ENCODE measurements around the gene ARHGEF40. TPM values are rescaled to one million over a fixed set of nuclear protein-coding genes. Genes with fewer than 3 reads are reported as not detected.

ARHGEF40 gene
- total RNA-seq, 1 experiment from 2014 or later: 63.9 TPM

GRCh38 chr14:21101802-21102413, 31.8 kb downstream of the ARHGEF40 start:
- no peak for DNase-seq
- no peak overlapping the region for H3K4me3 ChIP-seq (ENCODE audit: insufficient read depth, low read depth, low read length)
- no peaks in the 10 kb centered on the region for H3K27me3 ChIP-seq (ENCODE audit: control insufficient read depth, insufficient read depth, low read length)
- no peaks in the 10 kb centered on the region for H3K36me3 ChIP-seq (replicated peaks; ENCODE audit: control insufficient read depth, insufficient read depth, low read length)

DNA sequence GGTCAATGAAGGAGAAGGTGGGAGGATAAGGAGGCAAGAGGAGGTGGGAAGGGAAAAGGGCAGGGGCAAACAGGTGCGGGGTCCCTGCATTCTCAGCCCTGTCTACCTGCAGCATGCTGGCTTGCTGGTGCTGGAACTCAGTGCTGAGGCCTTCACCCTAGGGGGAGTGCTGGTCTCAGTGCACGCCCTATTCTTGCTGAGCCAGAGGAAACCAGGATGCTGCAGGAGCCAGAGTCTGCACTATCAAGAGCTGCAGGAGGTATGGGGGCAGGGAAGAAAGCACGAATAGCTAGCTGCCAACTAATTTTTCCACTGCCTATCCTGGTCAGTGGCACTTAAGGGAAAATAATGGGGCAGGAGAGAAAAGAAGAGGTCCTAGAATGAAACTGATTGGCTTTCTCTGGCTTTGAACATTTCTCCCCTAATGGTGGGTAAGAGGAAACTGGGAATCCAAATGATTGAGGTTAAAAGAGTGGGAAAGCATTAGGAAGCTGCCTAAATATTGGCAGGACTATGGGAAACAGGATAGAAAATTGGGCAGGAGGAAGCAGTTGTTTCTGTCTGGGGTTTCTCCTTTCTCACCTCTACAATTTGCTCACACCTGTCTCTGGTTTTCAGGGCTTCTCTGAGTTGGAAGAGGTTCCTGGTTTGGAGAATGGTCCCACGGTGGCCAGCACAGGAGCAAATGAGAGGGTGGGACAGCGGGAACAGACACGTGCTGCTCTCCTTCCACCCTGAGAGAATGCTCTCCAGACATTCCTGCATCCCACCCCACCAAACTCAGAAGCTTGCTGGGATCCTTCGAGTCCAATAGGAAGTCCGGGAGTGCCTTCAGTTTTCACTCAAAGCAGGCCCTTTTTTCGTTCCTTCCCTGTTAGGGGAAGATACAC, 32.7 kb downstream of the ARHGEF40 start:
- peak overlapping the region; percentile 64 for H3K4me3 ChIP-seq (ENCODE audit: insufficient read depth, low read depth, low read length)
- DNase-seq: peak; percentile 52
- H3K27me3 ChIP-seq (ENCODE audit: control insufficient read depth, insufficient read depth, low read length): no peaks in the 10 kb centered on the region
- no peaks in the 10 kb centered on the region for H3K36me3 ChIP-seq (replicated peaks; ENCODE audit: control insufficient read depth, insufficient read depth, low read length)

DNA sequence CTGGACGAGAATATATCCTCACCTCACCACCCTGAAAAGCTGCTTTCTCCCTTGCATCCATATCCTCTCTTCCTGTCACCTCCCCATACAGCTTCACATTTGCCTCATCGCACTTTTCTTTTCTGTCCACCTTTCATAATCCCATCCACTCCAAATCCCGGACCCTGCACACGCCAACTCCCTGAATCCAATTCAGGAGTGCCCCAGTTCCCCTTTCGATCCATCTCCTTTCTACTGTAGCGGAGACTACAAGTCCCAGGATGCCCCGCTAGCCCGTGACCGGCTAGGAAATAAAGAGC, 33.3 kb downstream of the ARHGEF40 start:
- DNase-seq: peak; percentile 22
- Histone ChIP-seq H3K27me3 (ENCODE audit: control insufficient read depth, insufficient read depth, low read length) (no peaks in the 10 kb centered on the region), H3K36me3 (replicated peaks; ENCODE audit: control insufficient read depth, insufficient read depth, low read length) (no peaks in the 10 kb centered on the region), H3K4me3 (ENCODE audit: insufficient read depth, low read depth, low read length) (peak overlapping the region; percentile 64)

GRCh38 chr14:21103710-21104447, 33.8 kb downstream of the ARHGEF40 start:
- Histone ChIP-seq H3K36me3 (replicated peaks; ENCODE audit: control insufficient read depth, insufficient read depth, low read length) (no peaks in the 10 kb centered on the region), H3K27me3 (ENCODE audit: control insufficient read depth, insufficient read depth, low read length) (no peaks in the 10 kb centered on the region), H3K4me3 (ENCODE audit: insufficient read depth, low read depth, low read length) (peak overlapping the region; percentile 64)
- peak; percentile 94 for DNase-seq

DNA sequence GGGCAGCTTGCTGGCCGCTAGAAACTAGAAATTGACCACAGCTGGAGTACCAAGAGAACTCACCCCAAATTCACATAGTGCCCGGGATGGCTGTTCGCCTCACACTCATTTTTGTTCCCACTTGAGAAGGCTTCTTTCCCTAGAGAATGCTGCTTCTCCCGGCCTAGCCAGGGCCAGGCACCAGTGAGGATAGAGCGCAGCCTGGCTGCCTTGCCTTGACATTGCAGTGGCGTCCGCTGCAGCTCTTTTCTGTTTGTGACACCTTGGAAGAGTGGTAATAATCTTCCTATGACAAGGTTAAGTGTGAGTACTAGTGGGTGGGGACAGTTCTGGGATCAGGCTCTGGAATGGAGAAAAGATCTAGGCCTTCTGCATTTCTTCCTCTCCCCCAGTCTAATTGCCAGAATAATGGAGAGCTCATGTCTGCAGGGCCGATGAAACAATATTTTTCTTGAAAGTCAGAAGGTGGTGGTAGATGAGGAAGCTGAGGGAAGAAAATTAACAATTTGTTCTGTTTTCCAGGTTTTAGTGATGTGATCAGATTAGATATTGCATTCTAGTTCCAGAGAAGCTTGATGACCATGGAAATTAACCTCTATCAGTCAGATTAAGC, 34.5 kb downstream of the ARHGEF40 start:
- H3K36me3 ChIP-seq (replicated peaks; ENCODE audit: control insufficient read depth, insufficient read depth, low read length): no peaks in the 10 kb centered on the region
- peak; percentile 76 for DNase-seq
- H3K27me3 ChIP-seq (ENCODE audit: control insufficient read depth, insufficient read depth, low read length): no peaks in the 10 kb centered on the region
- peak overlapping the region; percentile 64 for H3K4me3 ChIP-seq (ENCODE audit: insufficient read depth, low read depth, low read length)

GRCh38 chr14:21105095-21105494, 35.0 kb downstream of the ARHGEF40 start:
- no peaks in the 10 kb centered on the region for H3K27me3 ChIP-seq (ENCODE audit: control insufficient read depth, insufficient read depth, low read length)
- H3K4me3 ChIP-seq (ENCODE audit: insufficient read depth, low read depth, low read length): no peak overlapping the region; the same call in 1 of the 2 replicates
- no peaks in the 10 kb centered on the region for H3K36me3 ChIP-seq (replicated peaks; ENCODE audit: control insufficient read depth, insufficient read depth, low read length)
- no peak for DNase-seq

DNA sequence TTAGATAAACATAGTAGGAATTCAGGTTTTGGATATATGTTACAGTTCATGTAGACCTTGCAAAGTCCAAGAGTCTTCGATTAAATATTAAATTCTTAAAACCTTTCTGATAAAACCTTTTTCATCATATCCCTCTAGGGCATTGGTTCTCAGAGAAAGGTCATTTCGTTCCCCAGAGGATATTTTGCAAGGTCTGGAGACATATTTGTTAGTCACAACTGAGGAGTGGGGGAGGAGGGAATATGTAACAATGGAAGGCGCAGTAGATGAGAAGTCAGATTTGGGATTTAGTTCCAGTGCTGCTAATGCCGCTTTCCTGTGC, 36.0 kb downstream of the ARHGEF40 start:
- Histone ChIP-seq H3K4me3 (ENCODE audit: insufficient read depth, low read depth, low read length) (no peak overlapping the region), H3K27me3 (ENCODE audit: control insufficient read depth, insufficient read depth, low read length) (no peaks in the 10 kb centered on the region), H3K36me3 (replicated peaks; ENCODE audit: control insufficient read depth, insufficient read depth, low read length) (no peaks in the 10 kb centered on the region)
- DNase-seq: no peak

DNA sequence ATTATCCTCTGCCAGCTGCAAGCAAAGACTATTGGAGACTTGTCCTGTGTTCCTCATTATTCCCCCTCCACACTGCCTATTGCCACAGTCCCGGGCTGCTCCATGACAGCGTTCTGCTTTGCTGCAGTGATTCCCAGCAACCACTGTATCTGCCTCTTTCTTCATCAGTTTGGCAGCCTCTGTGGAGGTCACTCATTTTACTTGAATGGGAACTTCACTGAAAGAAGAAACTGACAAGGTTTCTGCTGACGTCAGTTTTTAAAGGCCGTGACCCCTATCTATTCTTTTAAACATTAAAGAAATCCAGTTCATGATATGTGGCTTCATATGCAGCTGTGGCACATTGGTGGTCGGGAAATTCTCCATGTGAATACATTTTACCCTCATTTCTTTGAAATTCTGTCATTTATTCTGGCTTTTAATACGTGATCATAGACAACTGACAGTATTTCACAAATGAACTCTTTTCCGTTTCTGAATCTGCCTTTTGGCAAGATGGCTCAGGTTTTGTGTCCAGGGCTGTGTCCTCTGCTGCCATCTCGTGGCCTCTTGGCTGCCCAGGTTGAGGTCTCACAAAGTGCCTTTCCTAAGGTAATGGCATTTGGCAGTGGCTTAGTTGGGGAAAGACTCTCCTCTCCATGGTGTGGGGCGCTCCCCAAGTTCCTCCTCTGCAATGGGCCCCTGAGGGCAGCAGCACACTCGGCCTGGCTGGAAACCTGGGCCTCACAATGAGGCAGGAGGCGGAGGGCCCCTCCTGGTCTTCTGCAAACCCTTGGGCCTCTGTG, 36.6 kb downstream of the ARHGEF40 start:
- peak; percentile 81 for DNase-seq
- Histone ChIP-seq H3K27me3 (ENCODE audit: control insufficient read depth, insufficient read depth, low read length) (no peaks in the 10 kb centered on the region), H3K36me3 (replicated peaks; ENCODE audit: control insufficient read depth, insufficient read depth, low read length) (no peaks in the 10 kb centered on the region), H3K4me3 (ENCODE audit: insufficient read depth, low read depth, low read length) (no peak overlapping the region)

DNA sequence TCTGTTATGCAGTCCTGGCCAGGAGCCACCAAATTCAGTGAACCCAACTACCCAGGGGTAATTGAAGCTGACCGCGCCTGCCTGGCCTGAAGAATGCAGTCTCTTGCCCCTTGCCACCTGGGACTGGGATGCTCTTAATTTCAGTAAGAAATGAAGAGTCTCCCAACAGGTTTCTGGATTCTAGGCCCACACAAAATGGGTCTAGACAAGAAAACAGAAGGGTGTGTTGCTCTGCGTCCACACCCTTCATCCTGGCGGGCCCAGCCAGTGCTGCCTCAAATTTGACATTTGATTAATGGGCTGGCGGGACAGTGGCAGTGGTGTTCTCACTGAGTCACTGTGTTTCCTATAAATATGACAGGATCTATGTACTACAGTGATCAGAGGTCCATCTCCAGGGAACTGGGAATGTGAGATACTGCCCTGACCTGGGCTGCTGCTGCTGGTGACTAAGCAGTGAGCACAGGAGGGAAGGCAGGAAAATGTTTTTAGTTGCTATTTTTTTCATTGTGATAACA, 37.2 kb downstream of the ARHGEF40 start:
- Histone ChIP-seq H3K27me3 (ENCODE audit: control insufficient read depth, insufficient read depth, low read length) (no peaks in the 10 kb centered on the region), H3K36me3 (replicated peaks; ENCODE audit: control insufficient read depth, insufficient read depth, low read length) (no peaks in the 10 kb centered on the region)
- DNase-seq: no peak

GRCh38 chr14:21108791-21109190, 38.7 kb downstream of the ARHGEF40 start:
- Histone ChIP-seq H3K4me3 (ENCODE audit: insufficient read depth, low read depth, low read length) (no peak overlapping the region), H3K27me3 (ENCODE audit: control insufficient read depth, insufficient read depth, low read length) (no peaks in the 10 kb centered on the region), H3K36me3 (replicated peaks; ENCODE audit: control insufficient read depth, insufficient read depth, low read length) (no peaks in the 10 kb centered on the region)
- DNase-seq: no peak

More for the DNA sequence above, 37.2 kb downstream of the ARHGEF40 start:
- H3K4me3 ChIP-seq (ENCODE audit: insufficient read depth, low read depth, low read length): no peak overlapping the region

DNA sequence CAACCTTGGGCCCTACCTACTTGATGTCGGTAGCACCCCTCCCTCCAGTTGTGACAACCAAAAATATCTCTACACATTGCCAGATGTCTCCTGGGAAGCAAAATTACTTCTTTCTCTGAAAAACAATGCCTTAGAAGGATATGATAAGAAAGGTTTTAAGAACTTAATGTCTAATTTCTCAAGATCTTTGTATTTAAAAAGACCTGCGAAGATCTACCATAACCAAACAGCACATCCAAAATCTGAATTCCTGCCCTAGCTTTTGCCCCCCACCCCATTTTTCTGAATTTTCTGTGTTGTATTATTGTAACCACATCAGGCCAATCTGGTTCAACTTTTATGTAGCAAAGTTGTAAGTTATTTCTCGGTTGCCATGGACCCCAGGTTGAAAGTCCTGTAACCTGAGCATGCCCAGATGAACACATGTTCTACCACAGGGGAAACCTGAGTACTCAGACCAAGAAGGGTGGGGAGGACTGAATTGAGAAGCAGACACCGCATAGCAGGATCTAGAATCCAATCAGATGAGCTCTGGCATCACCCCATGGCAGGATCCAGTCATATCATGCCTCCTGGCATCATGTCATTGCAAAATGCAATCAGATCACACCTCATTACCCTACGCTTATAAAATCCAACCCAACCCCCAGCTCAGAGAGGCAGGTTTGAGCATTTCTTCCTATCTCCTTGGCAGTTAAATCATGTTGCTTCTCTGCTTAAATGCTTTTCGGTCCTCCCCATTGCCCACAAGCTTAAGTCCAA, 39.5 kb downstream of the ARHGEF40 start:
- no peak for DNase-seq
- Histone ChIP-seq H3K36me3 (replicated peaks; ENCODE audit: control insufficient read depth, insufficient read depth, low read length) (no peaks in the 10 kb centered on the region), H3K4me3 (ENCODE audit: insufficient read depth, low read depth, low read length) (no peak overlapping the region), H3K27me3 (ENCODE audit: control insufficient read depth, insufficient read depth, low read length) (no peaks in the 10 kb centered on the region)

GRCh38 chr14:21112255-21112654, 42.2 kb downstream of the ARHGEF40 start:
- no peak overlapping the region for H3K4me3 ChIP-seq (ENCODE audit: insufficient read depth, low read depth, low read length)
- DNase-seq: no peak
- H3K36me3 ChIP-seq (replicated peaks; ENCODE audit: control insufficient read depth, insufficient read depth, low read length): no peaks in the 10 kb centered on the region
- H3K27me3 ChIP-seq (ENCODE audit: control insufficient read depth, insufficient read depth, low read length): no peaks in the 10 kb centered on the region

DNA sequence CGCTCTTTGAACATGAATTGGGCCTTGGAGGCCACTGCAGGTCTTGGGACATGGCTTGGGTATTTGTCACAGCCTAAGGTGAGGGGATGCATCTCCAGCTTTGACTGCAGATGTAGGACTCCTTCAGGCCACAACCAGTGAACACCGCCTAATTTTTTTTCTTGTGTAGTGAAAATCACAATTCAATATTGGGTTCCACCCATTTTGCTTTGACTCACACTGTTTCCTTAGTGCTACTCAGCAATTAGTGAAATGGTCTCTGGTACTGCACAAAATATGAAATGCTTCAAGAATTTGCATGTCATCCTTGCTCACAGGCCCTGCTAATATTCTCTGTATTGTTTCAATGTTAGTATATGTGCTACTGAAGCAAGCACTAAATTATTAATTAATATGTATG, 43.3 kb downstream of the ARHGEF40 start:
- Histone ChIP-seq H3K4me3 (ENCODE audit: insufficient read depth, low read depth, low read length) (no peak overlapping the region), H3K27me3 (ENCODE audit: control insufficient read depth, insufficient read depth, low read length) (no peaks in the 10 kb centered on the region), H3K36me3 (replicated peaks; ENCODE audit: control insufficient read depth, insufficient read depth, low read length) (no peaks in the 10 kb centered on the region)
- DNase-seq: no peak

Measured in H7 (cell line).